PFSK-1 (cell line): ENCODE measurements around the gene DNAJB4.

ENCODE experiments used
- POLR2AphosphoS5 ChIP-seq: IDR thresholded peaks from 2 replicates; pipeline ENCODE4 v1.6.1; 2012; ENCODE audit warnings: low read depth, mild to moderate bottlenecking, control low read depth, low read length, moderate library complexity
- SIN3A ChIP-seq: IDR thresholded peaks from 2 replicates; pipeline ENCODE4 v1.6.1; 2012; ENCODE audit warnings: mild to moderate bottlenecking, low read length, moderate library complexity, borderline replicate concordance; ENCODE audit not compliant: insufficient read depth
- TAF1 ChIP-seq: IDR thresholded peaks from 2 replicates; pipeline ENCODE4 v1.6.1; 2012; ENCODE audit warnings: low read length, control low read depth, borderline replicate concordance; ENCODE audit not compliant: insufficient read depth

DNA sequence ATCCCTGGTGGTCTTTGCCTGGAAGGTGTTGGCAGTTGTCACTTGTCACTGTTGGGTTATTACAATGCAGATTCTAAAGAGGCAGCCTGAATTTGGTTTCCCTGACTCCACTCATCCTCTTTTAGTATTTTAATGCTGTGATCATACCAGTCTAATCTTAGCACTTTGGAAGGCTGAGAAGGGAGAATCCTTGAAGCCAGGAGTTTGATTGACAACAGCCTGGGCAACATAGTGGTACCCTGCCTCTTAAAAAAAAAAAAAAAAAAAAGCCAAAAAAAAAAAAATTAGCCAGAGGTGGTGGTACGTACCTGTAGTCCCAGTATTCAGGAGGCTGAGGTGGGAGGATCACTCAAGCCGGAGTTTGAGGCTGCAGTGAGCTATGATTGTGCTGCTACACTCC is 48.8 kb downstream of the DNAJB4 start:
- TF ChIP-seq POLR2AphosphoS5 (no peak), SIN3A (no peak), TAF1 (no peak)
